H9 (cell line): ENCODE measurements around the gene GPR135. TPM values are rescaled to one million over a fixed set of nuclear protein-coding genes. Genes with fewer than 3 reads are reported as not detected.

Experiments
- DNase-seq: peaks from one replicate; pipeline ENCODE4 v3.0.0-alpha.2; 2017
- H2AFZ ChIP-seq: one replicate; pipeline ENCODE4 v1.6.1; 2013; ENCODE audit warnings: mild to moderate bottlenecking, low read length, control low read depth, moderate library complexity
- H2AK5ac ChIP-seq: 2 replicates; pipeline ENCODE4 v1.6.1; 2013; ENCODE audit warnings: low read length, control low read depth, mixed read lengths; ENCODE audit not compliant: insufficient read length
- H2BK120ac ChIP-seq: one replicate; pipeline ENCODE4 v1.6.1; 2013; ENCODE audit warnings: low read depth, mild to moderate bottlenecking, low read length, control low read depth, inconsistent platforms; ENCODE audit not compliant: poor library complexity, severe bottlenecking
- H2BK12ac ChIP-seq: 2 replicates; pipeline ENCODE4 v1.6.1; 2013; ENCODE audit warnings: low read length, control low read depth, mixed read lengths, low read depth; ENCODE audit not compliant: insufficient read length
- H2BK15ac ChIP-seq: 2 replicates; pipeline ENCODE4 v1.6.1; 2013; ENCODE audit warnings: low read depth, low read length, control low read depth
- H2BK20ac ChIP-seq: one replicate; pipeline ENCODE4 v1.6.1; 2013; ENCODE audit warnings: low read depth, mild to moderate bottlenecking, low read length, control low read depth, inconsistent platforms; ENCODE audit not compliant: poor library complexity, severe bottlenecking
- H2BK5ac ChIP-seq: 2 replicates; pipeline ENCODE4 v1.6.1; 2013; ENCODE audit warnings: low read length, control low read depth, mixed read lengths; ENCODE audit not compliant: insufficient read length
- H3K14ac ChIP-seq: 2 replicates; pipeline ENCODE4 v1.6.1; 2013; ENCODE audit warnings: low read length, control low read depth; ENCODE audit not compliant: insufficient read depth
- H3K18ac ChIP-seq: 2 replicates; pipeline ENCODE4 v1.6.1; 2013; ENCODE audit warnings: low read depth, mild to moderate bottlenecking, mixed read lengths, low read length, control low read depth; ENCODE audit not compliant: insufficient read length
- H3K23ac ChIP-seq: 2 replicates; pipeline ENCODE4 v1.6.1; 2013; ENCODE audit warnings: low read length, control low read depth, mixed read lengths, low read depth; ENCODE audit not compliant: insufficient read length
- H3K23me2 ChIP-seq: 2 replicates; pipeline ENCODE4 v1.6.1; 2013; ENCODE audit warnings: low read depth, mild to moderate bottlenecking, mixed read lengths, low read length, control low read depth; ENCODE audit not compliant: insufficient read length, poor library complexity, severe bottlenecking
- H3K27ac ChIP-seq: 2 replicates; pipeline ENCODE4 v1.5.1; 2013; ENCODE audit warnings: low read length, control low read depth, mixed read lengths, low read depth; ENCODE audit not compliant: insufficient read length
- H3K27me3 ChIP-seq: 2 replicates; pipeline ENCODE4 v1.6.1; 2013; ENCODE audit warnings: low read length, control low read depth, inconsistent platforms; ENCODE audit not compliant: insufficient read depth
- H3K4ac ChIP-seq: 2 replicates; pipeline ENCODE4 v1.6.1; 2013; ENCODE audit warnings: low read depth, mild to moderate bottlenecking, control low read depth, inconsistent platforms, low read length, moderate library complexity
- H3K4me1 ChIP-seq: 2 replicates; pipeline ENCODE4 v1.6.1; 2013; ENCODE audit warnings: low read length, control low read depth, inconsistent platforms; ENCODE audit not compliant: insufficient read depth
- H3K4me2 ChIP-seq: 2 replicates; pipeline ENCODE4 v1.6.1; 2013; ENCODE audit warnings: low read length, control low read depth, mixed read lengths; ENCODE audit not compliant: insufficient read length, insufficient read depth
- H3K56ac ChIP-seq: 2 replicates; pipeline ENCODE4 v1.6.1; 2013; ENCODE audit warnings: low read depth, mild to moderate bottlenecking, mixed read lengths, low read length, control low read depth; ENCODE audit not compliant: insufficient read length
- H3K79me1 ChIP-seq: 2 replicates; pipeline ENCODE4 v1.6.1; 2013; ENCODE audit warnings: low read depth, mild to moderate bottlenecking, moderate library complexity, low read length, control low read depth, inconsistent platforms; ENCODE audit not compliant: insufficient read depth, poor library complexity, severe bottlenecking
- H3K79me2 ChIP-seq: 2 replicates; pipeline ENCODE4 v1.6.1; 2013; ENCODE audit warnings: low read length, control low read depth, inconsistent platforms; ENCODE audit not compliant: insufficient read depth
- H3K9ac ChIP-seq: 2 replicates; pipeline ENCODE4 v1.6.1; 2013; ENCODE audit warnings: low read length, control low read depth, mixed read lengths; ENCODE audit not compliant: insufficient read length; ENCODE audit errors: extremely low read depth
- H3K9me3 ChIP-seq: one replicate; pipeline ENCODE4 v1.6.1; 2013; ENCODE audit warnings: low read depth, low read length, inconsistent platforms; ENCODE audit not compliant: control insufficient read depth
- H3T11ph ChIP-seq: one replicate; pipeline ENCODE4 v1.6.1; 2013; ENCODE audit warnings: mild to moderate bottlenecking, low read length, control low read depth, inconsistent platforms
- H4K20me1 ChIP-seq: one replicate; pipeline ENCODE4 v1.6.1; 2013; ENCODE audit not compliant: control insufficient read depth, insufficient read length, insufficient read depth
- H4K5ac ChIP-seq: 2 replicates; pipeline ENCODE4 v1.6.1; 2013; ENCODE audit warnings: low read depth, mild to moderate bottlenecking, mixed read lengths, low read length, control low read depth; ENCODE audit not compliant: insufficient read length
- H4K8ac ChIP-seq: replicated peaks from 2 replicates; pipeline ENCODE4 v1.6.1; 2013; ENCODE audit warnings: low read length, control low read depth, mixed read lengths, low read depth; ENCODE audit not compliant: insufficient read length
- H4K91ac ChIP-seq: 2 replicates; pipeline ENCODE4 v1.6.1; 2013; ENCODE audit warnings: low read depth, mild to moderate bottlenecking, moderate library complexity, mixed read lengths, low read length, control low read depth; ENCODE audit not compliant: insufficient read length
- H3K27ac Mint-ChIP-seq, 3 experiments: 2 replicates in 2 of 3; 3 replicates in 1 of 3; pipeline ENCODE4 v1.8.0; 2020 to 2021; ENCODE audit warnings: mixed read lengths in 3 of 3, mild to moderate bottlenecking in 1 of 3, moderate library complexity in 1 of 3
- H3K27me3 Mint-ChIP-seq: 2 replicates; pipeline ENCODE4 v1.8.0; 2021; ENCODE audit warnings: low read depth, mild to moderate bottlenecking, moderate library complexity, mixed read lengths
- H3K36me3 Mint-ChIP-seq, 3 experiments: 2 replicates in 2 of 3; 3 replicates in 1 of 3; pipeline ENCODE4 v1.8.0; 2020 to 2021; ENCODE audit warnings: low read depth in 3 of 3, mixed read lengths in 3 of 3; ENCODE audit not compliant: insufficient read depth in 1 of 3
- H3K4me1 Mint-ChIP-seq, 2 experiments: 2 replicates each; pipeline ENCODE4 v1.8.0; 2020; ENCODE audit warnings: mixed read lengths in 2 of 2
- H3K4me3 Mint-ChIP-seq, 2 experiments: 2 replicates in 1 of 2; 3 replicates in 1 of 2; pipeline ENCODE4 v1.8.0; 2020 to 2021; ENCODE audit warnings: mild to moderate bottlenecking in 2 of 2, mixed read lengths in 2 of 2, moderate library complexity in 1 of 2
- H3K9me3 Mint-ChIP-seq, 2 experiments: 2 replicates in 1 of 2; 3 replicates in 1 of 2; pipeline ENCODE4 v1.8.0; 2020; ENCODE audit warnings: mild to moderate bottlenecking in 2 of 2, mixed read lengths in 2 of 2, moderate library complexity in 1 of 2
- CTCF ChIP-seq: fragments of 200-600 bp; sonication (generic); conservative IDR thresholded peaks from 3 replicates; pipeline ENCODE4 v1.8.0; 2021; ENCODE audit warnings: antibody characterized with exemption, mild to moderate bottlenecking
- WGBS: extraction: QIAGEN DNeasy Blood & Tissue Kit; methylation state at CpG from one replicate; pipeline ENCODE4 v1.1.7; 2013; ENCODE audit warnings: missing lambda C conversion rate, low lambda C conversion rate, mixed read lengths; ENCODE audit not compliant: insufficient read length; ENCODE audit errors: extremely low coverage; 5-methylcytosine and 5-hydroxymethylcytosine counted together
- total RNA-seq: library from RNA; stranded (reverse); gene quantifications from 2 replicates; pipeline ENCODE4 v1.2.1, GENCODE V29; 2021

Gene GPR135
- total RNA-seq, 1 experiment from 2014 or later: 1.9 TPM

GRCh38 chr14:59428581-59429012 lies 36.6 kb downstream of the GPR135 start:
- no peaks in the 10 kb centered on the region for H3K27me3 Mint-ChIP-seq
- Histone ChIP-seq H3K4me1 (no peaks in the 10 kb centered on the region), H3K14ac (no peak overlapping the region), H3K4me2 (no peak overlapping the region), H3K9me3 (no peaks in the 10 kb centered on the region), H3K79me2 (no peaks in the 10 kb centered on the region), H3T11ph (no peak overlapping the region), H3K79me1 (no peaks in the 10 kb centered on the region), H4K91ac (no peak overlapping the region), H2BK12ac (no peak overlapping the region), H3K56ac (no peak overlapping the region), H3K4ac (no peak overlapping the region), H2BK120ac (no peak overlapping the region), H3K9ac (no peak overlapping the region), H2BK20ac (no peak overlapping the region), H4K8ac (no peak overlapping the region), H2BK5ac (no peak overlapping the region), H3K27me3 (no peaks in the 10 kb centered on the region), H2AK5ac (no peak overlapping the region), H2AFZ (no peak overlapping the region), H4K20me1 (no peaks in the 10 kb centered on the region), H2BK15ac (no peak overlapping the region), H3K23ac (no peak overlapping the region), H3K18ac (no peak overlapping the region), H3K23me2 (no peaks in the 10 kb centered on the region), H4K5ac (no peak overlapping the region), H3K27ac (no peak overlapping the region)
- no CpG with 5 or more reads among the region's 1 CpG for WGBS
- no peaks in the 10 kb centered on the region for H3K9me3 Mint-ChIP-seq
- H3K27ac Mint-ChIP-seq: no peak overlapping the region
- H3K4me3 Mint-ChIP-seq: no peak overlapping the region
- H3K4me1 Mint-ChIP-seq: peaks cover 6 to 11% of the 10 kb centered on the region in 2 experiments
- no peak; the same call in 2 of the 3 replicates for TF ChIP-seq CTCF
- no peak for DNase-seq
- no peaks in the 10 kb centered on the region for H3K36me3 Mint-ChIP-seq
